ENCODE data around the gene OR9K2. TPM values are rescaled to one million over a fixed set of nuclear protein-coding genes. Genes with fewer than 3 reads are reported as not detected.

Gene OR9K2
- polyA plus RNA-seq, 1 donor from 2014 or later = not detected

Other genes with a start within 250 kb of the OR9K2 start
- not detected in 2 replicates for gene TESPA1, start 141.6 kb upstream of the OR9K2 start, polyA plus RNA-seq
- gene NEUROD4, start 106.4 kb upstream of the OR9K2 start, polyA plus RNA-seq = not detected in 2 replicates
- not detected in 2 replicates for gene OR10A7, start 94.6 kb downstream of the OR9K2 start, polyA plus RNA-seq
- gene OR6C74, start 118.2 kb downstream of the OR9K2 start, polyA plus RNA-seq = not detected in 2 replicates
- not detected in 2 replicates for gene OR6C6, start 170.2 kb downstream of the OR9K2 start, polyA plus RNA-seq
- not detected in 2 replicates for gene OR6C1, start 187.9 kb downstream of the OR9K2 start, polyA plus RNA-seq
- not detected in 2 replicates for gene OR6C3, start 204.3 kb downstream of the OR9K2 start, polyA plus RNA-seq
- not detected in 2 replicates for gene OR6C75, start 236.6 kb downstream of the OR9K2 start, polyA plus RNA-seq

All from neural cell (in vitro differentiated cells).